Endothelial cell of umbilical vein (primary cell): Measurements from ENCODE around the gene RGL3.

Experiments used
- CTCF ChIP-seq, 2 donors: IDR thresholded peaks; 1 replicate in 1 of 2; 2 replicates in 1 of 2; pipeline ENCODE4 v1.5.1; 2011; ENCODE audit warnings: low read length in 2 of 2, mild to moderate bottlenecking in 2 of 2, moderate library complexity in 2 of 2, control low read depth in 1 of 2, inconsistent platforms in 1 of 2, low read depth in 1 of 2; ENCODE audit not compliant: insufficient read depth in 1 of 2; ENCODE audit errors: extremely low read depth in 1 of 2
- EZH2 ChIP-seq: IDR thresholded peaks from 2 replicates; pipeline ENCODE4 v1.6.1; 2012; ENCODE audit warnings: borderline replicate concordance, low read depth, mild to moderate bottlenecking, moderate library complexity, low read length, inconsistent platforms; ENCODE audit not compliant: severe bottlenecking

GRCh38 chr19:11464333-11465265 is 45.5 kb upstream of the RGL3 start:
- TF ChIP-seq CTCF (IDR thresholded peaks at IDR 0.05; ENCODE audit: extremely low read depth in 1 of 2, insufficient read depth in 1 of 2, low read depth in 1 of 2, low read length in 2 of 2) (no peak), EZH2 (no peak)
